ENCODE data around the gene MON1A.

DNA sequence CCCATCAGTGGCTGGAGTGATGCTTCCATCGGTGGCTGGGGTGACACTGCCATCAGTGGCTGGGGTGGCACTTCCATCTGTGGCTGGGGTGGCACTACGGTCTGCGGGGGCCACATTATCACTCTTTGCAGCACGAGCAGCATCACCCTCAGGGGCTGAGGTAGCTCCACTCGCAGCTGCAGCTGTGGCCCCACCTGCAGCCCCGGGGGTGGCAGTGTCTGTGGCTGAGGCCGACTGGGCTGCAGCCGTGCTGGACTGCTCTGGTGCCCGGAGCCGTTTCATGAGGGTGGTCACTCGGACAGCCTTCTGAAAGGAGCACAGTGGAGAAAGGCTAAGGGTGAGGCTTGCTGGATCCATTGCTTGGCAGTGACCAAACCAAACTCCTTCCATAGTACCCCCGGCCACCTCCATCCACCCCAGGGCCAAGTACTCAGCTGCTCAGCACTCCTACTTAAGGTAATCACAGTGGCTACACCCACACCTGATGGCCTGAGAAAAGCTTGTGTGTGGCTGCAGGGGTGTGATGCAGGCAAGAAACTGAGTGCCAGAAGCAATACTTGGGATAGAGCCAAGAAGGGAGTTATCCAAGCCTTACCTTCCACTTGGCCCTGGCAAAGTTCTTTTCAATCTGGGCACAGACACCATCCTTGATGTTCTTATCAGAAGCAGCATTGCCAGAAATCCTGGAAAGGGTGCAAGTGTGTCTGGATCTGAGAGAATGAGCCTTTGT, 69.9 kb downstream of the MON1A start:
- TF ChIP-seq E2F6 (IDR thresholded peaks at IDR 0.05) (no peak), CTCF (IDR thresholded peaks at IDR 0.05; ENCODE audit: control extremely low read depth in 1 of 3, insufficient read depth in 1 of 3, low read depth in 1 of 3, low read length in 3 of 3) (no peak), SIRT6 (IDR thresholded peaks at IDR 0.05; ENCODE audit: low read length) (no peak), JUN (IDR thresholded peaks at IDR 0.05; ENCODE audit: low read depth, low read length) (no peak), POLR2A (IDR thresholded peaks at IDR 0.05; ENCODE audit: control extremely low read depth in 1 of 2, low read depth in 2 of 2, low read length in 2 of 2) (no peak), KDM4A (IDR thresholded peaks at IDR 0.05; ENCODE audit: low read depth, low read length, severe bottlenecking) (no peak), EGR1 (IDR thresholded peaks at IDR 0.05; ENCODE audit: borderline replicate concordance, low read depth, low read length) (no peak), NANOG (IDR thresholded peaks at IDR 0.05; ENCODE audit: insufficient read depth, low read depth, low read length, poor library complexity, severe bottlenecking) (no peak), EZH2 (IDR thresholded peaks at IDR 0.05; ENCODE audit: low read depth, low read length, severe bottlenecking) (no peak), CHD1 (IDR thresholded peaks at IDR 0.05; ENCODE audit: low read depth, low read length) (no peak), PHF8 (conservative IDR thresholded peaks at IDR 0.05; ENCODE audit: low read depth, low read length) (no peak), SUZ12 (IDR thresholded peaks at IDR 0.05; ENCODE audit: low read length) (no peak), CEBPB (IDR thresholded peaks at IDR 0.05; ENCODE audit: low read depth, low read length) (no peak), SAP30 (IDR thresholded peaks at IDR 0.05; ENCODE audit: insufficient read depth, insufficient replicate concordance, low read length) (no peak)
